Neural progenitor cell (in vitro differentiated cells): ENCODE measurements around the gene INTS15. TPM values are rescaled to one million over a fixed set of nuclear protein-coding genes. Genes with fewer than 3 reads are reported as not detected.

ENCODE experiments used
- DNase-seq: peaks from one replicate; pipeline ENCODE4 v3.0.0-alpha.2; 2016; ENCODE audit warnings: low spot score
- H2AFZ ChIP-seq: fragments of 200-600 bp; sonication (generic); replicated peaks from 2 replicates; pipeline ENCODE4 v1.6.1; 2016; ENCODE audit warnings: antibody characterized with exemption
- H3F3A ChIP-seq: fragments of 200-600 bp; sonication (generic); 2 replicates; pipeline ENCODE4 v1.6.1; 2016; ENCODE audit warnings: antibody characterized with exemption, low read depth
- H3K27ac ChIP-seq: fragments of 200-600 bp; sonication (generic); 2 replicates; pipeline ENCODE4 v1.5.1; 2016; ENCODE audit warnings: mild to moderate bottlenecking
- H3K27me3 ChIP-seq: fragments of 200-600 bp; sonication (generic); 2 replicates; pipeline ENCODE4 v1.6.1; 2016; ENCODE audit warnings: mild to moderate bottlenecking, moderate library complexity
- H3K36me3 ChIP-seq: fragments of 200-600 bp; sonication (generic); 2 replicates; pipeline ENCODE4 v1.5.1; 2016
- H3K4me1 ChIP-seq: fragments of 200-600 bp; sonication (generic); 2 replicates; pipeline ENCODE4 v1.6.1; 2016; ENCODE audit warnings: mixed run types
- H3K4me2 ChIP-seq: fragments of 200-600 bp; sonication (generic); 2 replicates; pipeline ENCODE4 v1.6.1; 2016
- H3K4me3 ChIP-seq: fragments of 200-600 bp; sonication (generic); 2 replicates; pipeline ENCODE4 v1.5.1; 2016
- H3K79me2 ChIP-seq: fragments of 200-600 bp; sonication (generic); 2 replicates; pipeline ENCODE4 v1.6.1; 2016; ENCODE audit warnings: low read depth
- H3K9ac ChIP-seq: fragments of 200-600 bp; sonication (generic); 2 replicates; pipeline ENCODE4 v1.6.1; 2016
- H3K9me3 ChIP-seq: fragments of 200-600 bp; sonication (generic); 2 replicates; pipeline ENCODE4 v1.5.1; 2016; ENCODE audit warnings: low read depth
- H4K20me1 ChIP-seq: fragments of 200-600 bp; sonication (generic); 2 replicates; pipeline ENCODE4 v1.6.1; 2016; ENCODE audit warnings: low read depth
- H3K27ac Mint-ChIP-seq: 3 replicates; pipeline ENCODE4 v1.8.0; 2021; ENCODE audit warnings: mixed read lengths
- H3K27me3 Mint-ChIP-seq: 2 replicates; pipeline ENCODE4 v1.8.0; 2022; ENCODE audit warnings: low read depth, mild to moderate bottlenecking, inconsistent platforms, moderate library complexity, mixed read lengths; ENCODE audit not compliant: insufficient read depth
- H3K36me3 Mint-ChIP-seq: 3 replicates; pipeline ENCODE4 v1.8.0; 2021; ENCODE audit warnings: mixed read lengths
- H3K4me1 Mint-ChIP-seq: 3 replicates; pipeline ENCODE4 v1.8.0; 2021; ENCODE audit warnings: mixed read lengths
- H3K4me3 Mint-ChIP-seq: 3 replicates; pipeline ENCODE4 v1.8.0; 2021; ENCODE audit warnings: mild to moderate bottlenecking, moderate library complexity, mixed read lengths
- H3K9me3 Mint-ChIP-seq: 3 replicates; pipeline ENCODE4 v1.8.0; 2020; ENCODE audit warnings: mixed read lengths
- CTCF ChIP-seq: fragments of 200-600 bp; sonication (generic); IDR thresholded peaks from 2 replicates; pipeline ENCODE4 v1.5.1; 2017; ENCODE audit warnings: antibody characterized with exemption, mild to moderate bottlenecking
- EZH2 ChIP-seq: fragments of 200-600 bp; sonication (generic); IDR thresholded peaks from 2 replicates; pipeline ENCODE4 v1.6.1; 2017; ENCODE audit warnings: antibody characterized with exemption, mild to moderate bottlenecking, moderate library complexity
- EZH2phosphoT487 ChIP-seq: fragments of 200-600 bp; sonication (generic); IDR thresholded peaks from 2 replicates; pipeline ENCODE4 v1.6.1; 2017; ENCODE audit warnings: antibody characterized with exemption
- total RNA-seq: library from RNA; depleted of rRNA; stranded (reverse); fragments of >200 nt; gene quantifications from 2 replicates; pipeline ENCODE4 v1.2.3, GENCODE V29; 2015; ENCODE audit warnings: low replicate concordance

INTS15 gene
- total RNA-seq, 1 donor from 2014 or later, result 13.7 TPM

- Mint-ChIP-seq H3K4me1 (peaks cover 17% of the 10 kb centered on the region), H3K9me3 (no peaks in the 10 kb centered on the region), H3K36me3 (peaks cover 24% of the 10 kb centered on the region), H3K27me3 (peaks cover 6% of the 10 kb centered on the region), H3K27ac (no peak overlapping the region), H3K4me3 (no peak overlapping the region)
- no peak overlapping the region for H3K4me3 ChIP-seq
- no peak overlapping the region for H3K9ac ChIP-seq
- no peaks in the 10 kb centered on the region for H3K9me3 ChIP-seq
- peaks cover 10% of the 10 kb centered on the region for H4K20me1 ChIP-seq
- peaks cover 2% of the 10 kb centered on the region for H3K4me1 ChIP-seq
- no peaks in the 10 kb centered on the region for H3K36me3 ChIP-seq
- H3K79me2 ChIP-seq, result peaks cover 10% of the 10 kb centered on the region
- H3K27me3 ChIP-seq, result no peaks in the 10 kb centered on the region
- no peak overlapping the region for H2AFZ ChIP-seq
- DNase-seq, result no peak
- H3K27ac ChIP-seq, result no peak overlapping the region
- H3F3A ChIP-seq, result peaks cover 4% of the 10 kb centered on the region
- no peak for TF ChIP-seq EZH2
- TF ChIP-seq CTCF, result no peak
- no peak for TF ChIP-seq EZH2phosphoT487
- H3K4me2 ChIP-seq, result no peak overlapping the region
Measured at GRCh38 chr7:6642861-6643640, 53.2 kb downstream of the INTS15 start.

- no peaks in the 10 kb centered on the region for H3K27me3 ChIP-seq
- no peak overlapping the region for H2AFZ ChIP-seq
- H4K20me1 ChIP-seq, result peaks cover 5% of the 10 kb centered on the region
- peaks cover 2% of the 10 kb centered on the region for H3K27me3 Mint-ChIP-seq
- H3K36me3 ChIP-seq, result no peaks in the 10 kb centered on the region
- H3K27ac ChIP-seq, result no peak overlapping the region
- H3K36me3 Mint-ChIP-seq, result peaks cover 24% of the 10 kb centered on the region
- peaks cover under 1% of the 10 kb centered on the region for H3K79me2 ChIP-seq
- no peak overlapping the region for H3K4me3 Mint-ChIP-seq
- TF ChIP-seq CTCF, result no peak
- TF ChIP-seq EZH2, result no peak
- peaks cover 10% of the 10 kb centered on the region for H3K4me1 Mint-ChIP-seq
- no peak for DNase-seq
- no peaks in the 10 kb centered on the region for H3F3A ChIP-seq
- no peak overlapping the region for H3K27ac Mint-ChIP-seq
- H3K4me3 ChIP-seq, result no peak overlapping the region
- no peaks in the 10 kb centered on the region for H3K9me3 Mint-ChIP-seq
- no peaks in the 10 kb centered on the region for H3K4me1 ChIP-seq
- H3K4me2 ChIP-seq, result no peak overlapping the region
- H3K9ac ChIP-seq, result no peak overlapping the region
- no peaks in the 10 kb centered on the region for H3K9me3 ChIP-seq
Measured at GRCh38 chr7:6643915-6644625, 54.2 kb downstream of the INTS15 start.

GRCh38 chr7:6644728-6645127 is 54.9 kb downstream of the INTS15 start:
- Mint-ChIP-seq H3K9me3 (no peaks in the 10 kb centered on the region), H3K27me3 (peaks cover 2% of the 10 kb centered on the region), H3K27ac (no peak overlapping the region), H3K4me1 (peaks cover 5% of the 10 kb centered on the region), H3K4me3 (no peak overlapping the region), H3K36me3 (peaks cover 19% of the 10 kb centered on the region)
- H3K79me2 ChIP-seq, result no peaks in the 10 kb centered on the region
- no peak for DNase-seq
- H3K4me2 ChIP-seq, result no peak overlapping the region
- no peaks in the 10 kb centered on the region for H3F3A ChIP-seq
- no peaks in the 10 kb centered on the region for H3K9me3 ChIP-seq
- TF ChIP-seq CTCF (no peak), EZH2phosphoT487 (no peak), EZH2 (no peak)
- no peaks in the 10 kb centered on the region for H3K27me3 ChIP-seq
- no peak overlapping the region for H3K9ac ChIP-seq
- no peaks in the 10 kb centered on the region for H3K4me1 ChIP-seq
- no peak overlapping the region for H3K27ac ChIP-seq
- no peak overlapping the region for H3K4me3 ChIP-seq
- peaks cover 5% of the 10 kb centered on the region for H4K20me1 ChIP-seq
- no peaks in the 10 kb centered on the region for H3K36me3 ChIP-seq
- H2AFZ ChIP-seq, result no peak overlapping the region
